WTC11 (cell line): ENCODE data around the gene TIMM44. TPM values are rescaled to one million over a fixed set of nuclear protein-coding genes. Genes with fewer than 3 reads are reported as not detected.

Source experiments
- ATAC-seq: fragments of 200-7000 bp; cut with Tn5 transposase; 2 replicates; pipeline ENCODE4 v1.10.0; 2021; ENCODE audit warnings: mild to moderate bottlenecking, moderate library complexity
- CTCF ChIA-PET: fragments of 300-600 bp; sonication (Branson Sonifier 250); formaldehyde crosslinking; loops from one replicate; lab custom pipeline; 2021; ENCODE audit warnings: antibody characterized with exemption; lab: Charles Lee
- POLR2A ChIA-PET: fragments of 350-600 bp; sonication (Branson Sonifier 250); formaldehyde crosslinking; loops from one replicate; lab custom pipeline; 2021; ENCODE audit warnings: antibody characterized with exemption; lab: Charles Lee
- DNase-seq: peaks from one replicate; pipeline ENCODE4 v3.0.0; 2021; ENCODE audit warnings: low spot score
- H3K27ac Mint-ChIP-seq: 2 replicates; pipeline ENCODE4 v1.8.0; 2021; ENCODE audit warnings: mixed read lengths
- H3K27me3 Mint-ChIP-seq: 2 replicates; pipeline ENCODE4 v1.8.0; 2021; ENCODE audit warnings: low read depth, mild to moderate bottlenecking, moderate library complexity, mixed read lengths
- H3K36me3 Mint-ChIP-seq: 2 replicates; pipeline ENCODE4 v1.8.0; 2021; ENCODE audit warnings: mixed read lengths
- H3K4me1 Mint-ChIP-seq: 2 replicates; pipeline ENCODE4 v1.8.0; 2022; ENCODE audit warnings: mixed read lengths
- H3K4me3 Mint-ChIP-seq: 2 replicates; pipeline ENCODE4 v1.8.0; 2021; ENCODE audit warnings: mild to moderate bottlenecking, moderate library complexity, mixed read lengths
- H3K9me3 Mint-ChIP-seq: 2 replicates; pipeline ENCODE4 v1.8.0; 2021; ENCODE audit warnings: mixed read lengths
- AR ChIP-seq: fragments of 250-450 bp; sonication (Bioruptor Pico); IDR thresholded peaks from 2 replicates; pipeline ENCODE4 v1.9.0; 2021; ENCODE audit warnings: mild to moderate bottlenecking
- ATF6 ChIP-seq: sonication (generic); formaldehyde crosslinking; IDR thresholded peaks from 2 replicates; pipeline ENCODE4 v1.8.1; 2023; ENCODE audit warnings: mild to moderate bottlenecking, missing genetic modification reagents
- CBFB ChIP-seq: sonication (generic); formaldehyde crosslinking; IDR thresholded peaks from 2 replicates; pipeline ENCODE4 v1.8.1; 2022; ENCODE audit warnings: mild to moderate bottlenecking, low read depth, missing genetic modification reagents
- HMGA2 ChIP-seq: fragments of 250-450 bp; sonication (Bioruptor Pico); IDR thresholded peaks from 2 replicates; pipeline ENCODE4 v1.4.0; 2021; ENCODE audit warnings: mild to moderate bottlenecking, moderate library complexity
- NR3C1 ChIP-seq: sonication (generic); formaldehyde crosslinking; conservative IDR thresholded peaks from 2 replicates; pipeline ENCODE4 v1.8.1; 2023; ENCODE audit warnings: low read depth, mild to moderate bottlenecking, missing genetic modification reagents
- OVOL2 ChIP-seq: fragments of 250-450 bp; sonication (Bioruptor Pico); IDR thresholded peaks from 2 replicates; pipeline ENCODE4 v1.9.0; 2021; ENCODE audit warnings: mild to moderate bottlenecking, borderline replicate concordance
- ZNF423 ChIP-seq: fragments of 250-450 bp; sonication (Bioruptor Pico); IDR thresholded peaks from 2 replicates; pipeline ENCODE4 v2.1.2; 2022; ENCODE audit warnings: mild to moderate bottlenecking, moderate library complexity
- total RNA-seq: library from RNA; stranded (reverse); gene quantifications from 3 replicates; pipeline ENCODE4 v1.2.3, GENCODE V29; 2021
- TF ChIP-seq, protein P1 (sequence below): sonication (generic); formaldehyde crosslinking; IDR thresholded peaks from 2 replicates; pipeline ENCODE4 v1.8.1; 2022; ENCODE audit warnings: missing genetic modification reagents, borderline replicate concordance
- TF ChIP-seq, protein P2 (sequence below): fragments of 250-450 bp; sonication (Bioruptor Pico); IDR thresholded peaks from 2 replicates; pipeline ENCODE4 v1.9.0; 2021; ENCODE audit warnings: moderate library complexity, mild to moderate bottlenecking, inconsistent platforms, borderline replicate concordance
- TF ChIP-seq, protein P3 (sequence below): fragments of 250-450 bp; sonication (Bioruptor Pico); IDR thresholded peaks from 2 replicates; pipeline ENCODE4 v1.9.0; 2021; ENCODE audit warnings: mild to moderate bottlenecking, borderline replicate concordance

TIMM44 gene
- total RNA-seq, 1 experiment from 2014 or later = 129 TPM

DNA sequence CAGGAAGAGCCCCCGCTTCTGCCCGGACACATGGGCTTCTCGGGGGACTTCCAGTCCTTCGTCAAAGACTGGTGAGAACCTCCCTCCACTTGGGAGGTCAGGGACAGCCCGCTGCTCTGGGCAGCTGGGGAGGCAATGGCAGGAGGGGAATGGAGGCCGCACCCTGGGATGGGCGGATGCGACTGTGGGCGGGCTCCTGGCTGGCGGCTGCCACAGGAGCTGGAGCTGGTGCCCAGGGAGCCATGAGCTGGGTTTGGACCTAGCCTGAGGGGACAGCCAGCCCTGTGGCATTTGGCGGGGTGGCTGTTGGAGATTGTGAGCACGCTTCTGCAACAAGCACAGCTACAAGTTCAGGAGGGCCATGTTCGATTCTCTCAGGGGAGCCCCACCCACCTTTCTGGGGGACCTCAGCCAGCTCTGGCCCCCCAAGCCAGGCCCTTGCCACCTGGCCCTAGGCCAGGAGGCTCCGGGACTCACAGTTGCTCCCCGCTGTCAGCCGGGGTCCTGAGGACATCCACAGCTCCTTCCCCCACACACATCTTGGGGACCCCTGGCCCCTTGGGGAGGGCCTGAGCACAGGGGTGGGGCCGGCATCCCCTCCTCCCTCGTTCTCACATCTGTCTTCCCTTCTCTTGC lies 31.8 kb downstream of the TIMM44 start:
- Mint-ChIP-seq H3K36me3 (peaks cover 11% of the 10 kb centered on the region), H3K4me1 (peaks cover 3% of the 10 kb centered on the region), H3K9me3 (no peaks in the 10 kb centered on the region), H3K27me3 (peaks cover 23% of the 10 kb centered on the region), H3K4me3 (no peak overlapping the region), H3K27ac (no peak overlapping the region)
- ATAC-seq (no peak), DNase-seq (no peak)
- ChIA-PET CTCF (interaction anchor here (1.1 to 2.1 kb wide), 5 partner anchors 8 to 58 kb away, joined by 3 to 10 read pairs (median 4); partner anchors contain the start of gene MAP2K7), POLR2A (no interaction called here)
- TF ChIP-seq, protein P1, sequence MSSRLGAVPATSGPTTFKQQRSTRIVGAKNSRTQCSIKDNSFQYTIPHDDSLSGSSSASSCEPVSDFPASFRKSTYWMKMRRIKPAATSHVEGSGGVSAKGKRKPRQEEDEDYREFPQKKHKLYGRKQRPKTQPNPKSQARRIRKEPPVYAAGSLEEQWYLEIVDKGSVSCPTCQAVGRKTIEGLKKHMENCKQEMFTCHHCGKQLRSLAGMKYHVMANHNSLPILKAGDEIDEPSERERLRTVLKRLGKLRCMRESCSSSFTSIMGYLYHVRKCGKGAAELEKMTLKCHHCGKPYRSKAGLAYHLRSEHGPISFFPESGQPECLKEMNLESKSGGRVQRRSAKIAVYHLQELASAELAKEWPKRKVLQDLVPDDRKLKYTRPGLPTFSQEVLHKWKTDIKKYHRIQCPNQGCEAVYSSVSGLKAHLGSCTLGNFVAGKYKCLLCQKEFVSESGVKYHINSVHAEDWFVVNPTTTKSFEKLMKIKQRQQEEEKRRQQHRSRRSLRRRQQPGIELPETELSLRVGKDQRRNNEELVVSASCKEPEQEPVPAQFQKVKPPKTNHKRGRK (CRISPR knock-in tag) = no peak
- no peak for TF ChIP-seq OVOL2 (CRISPR knock-in tag)

DNA sequence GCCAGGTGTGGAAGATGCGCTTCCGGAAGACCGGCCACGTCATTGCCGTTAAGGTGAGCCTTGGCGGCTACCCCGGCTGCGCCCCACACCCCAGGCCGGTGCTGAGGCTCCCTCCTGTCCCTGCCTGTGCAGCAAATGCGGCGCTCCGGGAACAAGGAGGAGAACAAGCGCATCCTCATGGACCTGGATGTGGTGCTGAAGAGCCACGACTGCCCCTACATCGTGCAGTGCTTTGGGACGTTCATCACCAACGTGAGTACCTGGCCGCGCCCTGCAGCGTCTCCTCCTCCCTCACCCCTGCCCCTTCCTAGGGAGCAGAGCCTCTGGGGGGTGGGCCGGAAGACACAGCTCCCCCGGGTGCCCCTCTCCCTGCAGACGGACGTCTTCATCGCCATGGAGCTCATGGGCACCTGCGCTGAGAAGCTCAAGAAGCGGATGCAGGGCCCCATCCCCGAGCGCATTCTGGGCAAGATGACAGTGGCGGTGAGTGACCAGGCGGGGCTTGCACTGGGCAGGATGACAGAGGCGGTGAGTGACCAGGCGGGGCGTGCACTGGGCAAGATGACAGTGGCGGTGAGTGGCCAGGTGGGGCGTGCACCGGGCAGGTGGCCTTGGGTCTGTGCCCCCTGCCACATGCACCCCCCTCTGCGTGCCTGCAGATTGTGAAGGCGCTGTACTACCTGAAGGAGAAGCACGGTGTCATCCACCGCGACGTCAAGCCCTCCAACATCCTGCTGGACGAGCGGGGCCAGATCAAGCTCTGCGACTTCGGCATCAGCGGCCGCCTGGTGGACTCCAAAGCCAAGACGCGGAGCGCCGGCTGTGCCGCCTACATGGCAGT lies 32.9 kb downstream of the TIMM44 start:
- Mint-ChIP-seq H3K4me1 (peaks cover 4% of the 10 kb centered on the region), H3K36me3 (peaks cover 11% of the 10 kb centered on the region), H3K4me3 (no peak overlapping the region), H3K9me3 (no peaks in the 10 kb centered on the region), H3K27me3 (peaks cover 14% of the 10 kb centered on the region), H3K27ac (no peak overlapping the region)
- ChIA-PET CTCF (interaction anchor here (1.1 to 1.4 kb wide), 2 partner anchors 49 to 52 kb away, joined by 3 read pairs; no protein-coding TSS in a partner anchor), POLR2A (no interaction called here)
- ATAC-seq (no peak), DNase-seq (no peak)
- no peak for TF ChIP-seq AR
- TF ChIP-seq ZNF423 (CRISPR knock-in tag) = no peak
- no peak for TF ChIP-seq NR3C1
- TF ChIP-seq HMGA2 (CRISPR knock-in tag) = no peak
- TF ChIP-seq CBFB (CRISPR knock-in tag) = no peak
- no peak for TF ChIP-seq ATF6 (CRISPR knock-in tag)

- H3K4me1 Mint-ChIP-seq = peaks cover 10% of the 10 kb centered on the region
- H3K27ac Mint-ChIP-seq = no peak overlapping the region
- ATAC-seq (no peak), DNase-seq (no peak)
- H3K27me3 Mint-ChIP-seq = peaks cover 5% of the 10 kb centered on the region
- CTCF ChIA-PET = interaction anchor here (1.0 to 5.1 kb wide), 7 partner anchors 9 to 229 kb away, joined by 3 to 70 read pairs (median 8); partner anchors contain the start of genes SNAPC2 and TRAPPC5
- TF ChIP-seq, protein P2, sequence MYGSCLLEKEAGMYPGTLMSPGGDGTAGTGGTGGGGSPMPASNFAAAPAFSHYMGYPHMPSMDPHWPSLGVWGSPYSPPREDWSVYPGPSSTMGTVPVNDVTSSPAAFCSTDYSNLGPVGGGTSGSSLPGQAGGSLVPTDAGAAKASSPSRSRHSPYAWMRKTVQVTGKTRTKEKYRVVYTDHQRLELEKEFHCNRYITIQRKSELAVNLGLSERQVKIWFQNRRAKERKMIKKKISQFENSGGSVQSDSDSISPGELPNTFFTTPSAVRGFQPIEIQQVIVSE (CRISPR knock-in tag) = no peak
- TF ChIP-seq, protein P3, sequence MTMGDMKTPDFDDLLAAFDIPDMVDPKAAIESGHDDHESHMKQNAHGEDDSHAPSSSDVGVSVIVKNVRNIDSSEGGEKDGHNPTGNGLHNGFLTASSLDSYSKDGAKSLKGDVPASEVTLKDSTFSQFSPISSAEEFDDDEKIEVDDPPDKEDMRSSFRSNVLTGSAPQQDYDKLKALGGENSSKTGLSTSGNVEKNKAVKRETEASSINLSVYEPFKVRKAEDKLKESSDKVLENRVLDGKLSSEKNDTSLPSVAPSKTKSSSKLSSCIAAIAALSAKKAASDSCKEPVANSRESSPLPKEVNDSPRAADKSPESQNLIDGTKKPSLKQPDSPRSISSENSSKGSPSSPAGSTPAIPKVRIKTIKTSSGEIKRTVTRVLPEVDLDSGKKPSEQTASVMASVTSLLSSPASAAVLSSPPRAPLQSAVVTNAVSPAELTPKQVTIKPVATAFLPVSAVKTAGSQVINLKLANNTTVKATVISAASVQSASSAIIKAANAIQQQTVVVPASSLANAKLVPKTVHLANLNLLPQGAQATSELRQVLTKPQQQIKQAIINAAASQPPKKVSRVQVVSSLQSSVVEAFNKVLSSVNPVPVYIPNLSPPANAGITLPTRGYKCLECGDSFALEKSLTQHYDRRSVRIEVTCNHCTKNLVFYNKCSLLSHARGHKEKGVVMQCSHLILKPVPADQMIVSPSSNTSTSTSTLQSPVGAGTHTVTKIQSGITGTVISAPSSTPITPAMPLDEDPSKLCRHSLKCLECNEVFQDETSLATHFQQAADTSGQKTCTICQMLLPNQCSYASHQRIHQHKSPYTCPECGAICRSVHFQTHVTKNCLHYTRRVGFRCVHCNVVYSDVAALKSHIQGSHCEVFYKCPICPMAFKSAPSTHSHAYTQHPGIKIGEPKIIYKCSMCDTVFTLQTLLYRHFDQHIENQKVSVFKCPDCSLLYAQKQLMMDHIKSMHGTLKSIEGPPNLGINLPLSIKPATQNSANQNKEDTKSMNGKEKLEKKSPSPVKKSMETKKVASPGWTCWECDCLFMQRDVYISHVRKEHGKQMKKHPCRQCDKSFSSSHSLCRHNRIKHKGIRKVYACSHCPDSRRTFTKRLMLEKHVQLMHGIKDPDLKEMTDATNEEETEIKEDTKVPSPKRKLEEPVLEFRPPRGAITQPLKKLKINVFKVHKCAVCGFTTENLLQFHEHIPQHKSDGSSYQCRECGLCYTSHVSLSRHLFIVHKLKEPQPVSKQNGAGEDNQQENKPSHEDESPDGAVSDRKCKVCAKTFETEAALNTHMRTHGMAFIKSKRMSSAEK (CRISPR knock-in tag) = no peak
- TF ChIP-seq, all 79 proteins: peak for 0
- Mint-ChIP-seq H3K4me3 (no peak overlapping the region), H3K9me3 (no peaks in the 10 kb centered on the region), H3K36me3 (peaks cover 11% of the 10 kb centered on the region)
- POLR2A ChIA-PET = no interaction called here
These were observed 33.9 kb downstream of the TIMM44 start for GRCh38 chr19:7909471-7910067.
